Left ventricle myocardium superior (tissue), 1 donor: ENCODE measurements around the gene CDK5RAP2. TPM values are rescaled to one million over a fixed set of nuclear protein-coding genes. Genes with fewer than 3 reads are reported as not detected.

Experiments
- ATAC-seq: fragments of 200-7000 bp; cut with Tn5 transposase; one replicate; pipeline ENCODE4 v1.9.1; 2020; ENCODE audit warnings: mild to moderate bottlenecking, moderate library complexity
- DNase-seq: peaks from one replicate; pipeline ENCODE4 v3.0.0-alpha.2; 2020
- intact Hi-C: fragments of 100-400 bp; cut with micrococcal nuclease; formaldehyde crosslinking; loops from one replicate; pipeline ENCODE4 v1.11.0; 2022
- total RNA-seq: library from RNA; stranded (reverse); fragmentation: NEBNext Ultra II Directional; extraction: Animal tissue kit (Norgen Biotek cat#: 25700); gene quantifications from one replicate; pipeline ENCODE4 v1.2.1, GENCODE V29; 2021
- donor health status: DM: no; HTN: yes; CAD: no; lungs with severe emphysema.

The CDK5RAP2 gene
- total RNA-seq, 1 donor from 2014 or later: 83.6 TPM

- intact Hi-C loops: no loop called here
- DNase-seq (no peak), ATAC-seq (no peak)
Observed at GRCh38 chr9:120421977-120422376, 158.0 kb downstream of the CDK5RAP2 start.

- intact Hi-C loops: no loop called here
- ATAC-seq: no peak
- no peak for DNase-seq
Observed at GRCh38 chr9:120418315-120418714, 161.7 kb downstream of the CDK5RAP2 start.

- ATAC-seq: no peak
- intact Hi-C loops: no loop called here
- DNase-seq: no peak
Observed at GRCh38 chr9:120416781-120417427, 163.1 kb downstream of the CDK5RAP2 start.

GRCh38 chr9:120413121-120414048 is 166.6 kb downstream of the CDK5RAP2 start:
- intact Hi-C loops: no loop called here
- no peak for ATAC-seq
- no peak for DNase-seq

GRCh38 chr9:120412425-120412951 is 167.5 kb downstream of the CDK5RAP2 start:
- DNase-seq (no peak), ATAC-seq (peak; percentile 57)
- intact Hi-C loops: no loop called here

GRCh38 chr9:120411862-120412424 is 168.0 kb downstream of the CDK5RAP2 start:
- intact Hi-C loops: no loop called here
- ATAC-seq: no peak
- no peak for DNase-seq

GRCh38 chr9:120410925-120411501 is 169.0 kb downstream of the CDK5RAP2 start:
- intact Hi-C loops: no loop called here
- ATAC-seq: peak; percentile 89

GRCh38 chr9:120408680-120409258 is 171.2 kb downstream of the CDK5RAP2 start:
- intact Hi-C loops: no loop called here
- ATAC-seq (peak; percentile 37), DNase-seq (no peak)

More at GRCh38 chr9:120410925-120411501, 169.0 kb downstream of the CDK5RAP2 start:
- DNase-seq: no peak

- ATAC-seq (no peak), DNase-seq (no peak)
- intact Hi-C loops: no loop called here
Observed at GRCh38 chr9:120405860-120406259, 174.1 kb downstream of the CDK5RAP2 start.

GRCh38 chr9:120405134-120405533 is 174.8 kb downstream of the CDK5RAP2 start:
- no peak for DNase-seq
- ATAC-seq: no peak
- intact Hi-C loops: no loop called here

- intact Hi-C loops: no loop called here
Observed at GRCh38 chr9:120403543-120403856, 176.5 kb downstream of the CDK5RAP2 start.

GRCh38 chr9:120402741-120403542 is 177.0 kb downstream of the CDK5RAP2 start:
- ATAC-seq: no peak

More at GRCh38 chr9:120403543-120403856, 176.5 kb downstream of the CDK5RAP2 start:
- DNase-seq: no peak
- ATAC-seq: no peak

GRCh38 chr9:120399940-120400339 is 180.0 kb downstream of the CDK5RAP2 start:
- DNase-seq (no peak), ATAC-seq (no peak)
- intact Hi-C loops: no loop called here

More at GRCh38 chr9:120402741-120403542, 177.0 kb downstream of the CDK5RAP2 start:
- intact Hi-C loops: no loop called here
- no peak for DNase-seq

GRCh38 chr9:120398286-120398685 is 181.7 kb downstream of the CDK5RAP2 start:
- DNase-seq: no peak
- no peak for ATAC-seq
- intact Hi-C loops: no loop called here

- intact Hi-C loops: no loop called here
- ATAC-seq (no peak), DNase-seq (no peak)
Observed at GRCh38 chr9:120397453-120397852, 182.5 kb downstream of the CDK5RAP2 start.

- intact Hi-C loops: no loop called here
- no peak for DNase-seq
- no peak for ATAC-seq
Observed at GRCh38 chr9:120396931-120397330, 183.0 kb downstream of the CDK5RAP2 start.

GRCh38 chr9:120396418-120396817 is 183.5 kb downstream of the CDK5RAP2 start:
- no peak for DNase-seq
- ATAC-seq: no peak
- intact Hi-C loops: no loop called here

- ATAC-seq: no peak
- intact Hi-C loops: no loop called here
Observed at GRCh38 chr9:120395376-120395775, 184.6 kb downstream of the CDK5RAP2 start.

More at GRCh38 chr9:120395376-120395775, 184.6 kb downstream of the CDK5RAP2 start:
- no peak for DNase-seq
